ENCODE data around the gene MROH8. TPM values are rescaled to one million over a fixed set of nuclear protein-coding genes. Genes with fewer than 3 reads are reported as not detected.

MROH8 gene
- total RNA-seq, 4 donors from 2014 or later: 2.2 to 18.0 (median 3.5) TPM

GRCh38 chr20:37209193-37209592, 29.8 kb upstream of the MROH8 start:
- DNase-seq: no peak
- in situ Hi-C loops (cut with MboI; ENCODE audit: low pct_ligation_motif_present in 1 of 4, low pct_unique_long_range_greater_than_20kb in 1 of 4, low sequenced_read_pairs in 3 of 4): loop anchor here in 1 of 4 donors (5.0 kb wide), 1 partner anchor 328 kb away; no protein-coding TSS in a partner anchor
- WGBS, 2 donors (ENCODE audit: low coverage in 1 of 2): 93 to 100% methylated on average over 3 of the region's 3 CpGs
- Histone ChIP-seq H3K4me1 (no peaks in the 10 kb centered on the region), H3K9me3 (no peaks in the 10 kb centered on the region), H3K27ac (no peak overlapping the region), H3K36me3 (peaks cover 0 to 81% (median 37%) of the 10 kb centered on the region in 4 donors), H3K4me3 (no peak overlapping the region), H3K27me3 (no peaks in the 10 kb centered on the region)
- TF ChIP-seq EP300 (IDR thresholded peaks at IDR 0.05; ENCODE audit: low read depth): no peak
- TF ChIP-seq POLR2A (IDR thresholded peaks at IDR 0.05): no peak
- no peak for TF ChIP-seq POLR2AphosphoS5 (IDR thresholded peaks at IDR 0.05)
- TF ChIP-seq CTCF (IDR thresholded peaks at IDR 0.05): no peak
- intact Hi-C loops (cut with DNase I; ENCODE audit: low total_unique reads): loop anchor here (10.0 kb wide), 2 partner anchors 176 to 316 kb away; partner anchors contain the start of genes BLCAP and NNAT

GRCh38 chr20:37207171-37207570, 27.8 kb upstream of the MROH8 start:
- H3K9me3 ChIP-seq: no peaks in the 10 kb centered on the region
- H3K27ac ChIP-seq: no peak overlapping the region
- 71 to 94% methylated on average over 1 to 11 of the region's 11 CpGs for WGBS, 2 donors (ENCODE audit: low coverage in 1 of 2)
- intact Hi-C loops (cut with DNase I; ENCODE audit: low total_unique reads): loop anchor here (10.0 kb wide), 2 partner anchors 178 to 318 kb away; partner anchors contain the start of genes BLCAP and NNAT
- H3K36me3 ChIP-seq: peaks cover 0 to 69% (median 30%) of the 10 kb centered on the region in 4 donors
- no peak overlapping the region for H3K4me3 ChIP-seq
- in situ Hi-C loops (cut with MboI; ENCODE audit: low pct_ligation_motif_present in 1 of 4, low pct_unique_long_range_greater_than_20kb in 1 of 4, low sequenced_read_pairs in 3 of 4): loop anchor here in 1 of 4 donors (5.0 kb wide), 1 partner anchor 330 kb away; no protein-coding TSS in a partner anchor
- TF ChIP-seq EP300 (IDR thresholded peaks at IDR 0.05; ENCODE audit: low read depth) (no peak), POLR2A (IDR thresholded peaks at IDR 0.05) (no peak), POLR2AphosphoS5 (IDR thresholded peaks at IDR 0.05) (no peak), CTCF (IDR thresholded peaks at IDR 0.05) (no peak)
- no peak for DNase-seq
- H3K4me1 ChIP-seq: peaks cover 0 to under 1% (median 0%) of the 10 kb centered on the region in 4 donors
- no peaks in the 10 kb centered on the region for H3K27me3 ChIP-seq

- H3K4me3 ChIP-seq: no peak overlapping the region
- DNase-seq: no peak
- in situ Hi-C loops (cut with MboI; ENCODE audit: low pct_ligation_motif_present in 1 of 4, low pct_unique_long_range_greater_than_20kb in 1 of 4, low sequenced_read_pairs in 3 of 4): loop anchor here in 1 of 4 donors (5.0 kb wide), 1 partner anchor 332 kb away; no protein-coding TSS in a partner anchor
- no peak overlapping the region for H3K27ac ChIP-seq
- no peaks in the 10 kb centered on the region for H3K9me3 ChIP-seq
- H3K36me3 ChIP-seq: peaks cover 0 to 57% (median 28%) of the 10 kb centered on the region in 4 donors
- H3K4me1 ChIP-seq: peaks cover 0 to 10% (median 4%) of the 10 kb centered on the region in 4 donors
- 81 to 83% methylated on average over 2 of the region's 2 CpGs for whole genome bisulfite sequencing, 2 donors (ENCODE audit: low coverage in 1 of 2)
- TF ChIP-seq EP300 (IDR thresholded peaks at IDR 0.05; ENCODE audit: low read depth): no peak
- TF ChIP-seq POLR2A (IDR thresholded peaks at IDR 0.05): no peak
- intact Hi-C loops (cut with DNase I; ENCODE audit: low total_unique reads): loop anchor here (10.0 kb wide), 2 partner anchors 179 to 319 kb away; partner anchors contain the start of genes BLCAP and NNAT
- no peaks in the 10 kb centered on the region for H3K27me3 ChIP-seq
Measured at GRCh38 chr20:37205794-37206193, 26.4 kb upstream of the MROH8 start.

- H3K27me3 ChIP-seq: no peaks in the 10 kb centered on the region
- no peak overlapping the region for H3K4me3 ChIP-seq
- peaks cover 0 to 10% (median 4%) of the 10 kb centered on the region in 4 donors for H3K4me1 ChIP-seq
- in situ Hi-C loops (cut with MboI; ENCODE audit: low pct_ligation_motif_present in 1 of 4, low pct_unique_long_range_greater_than_20kb in 1 of 4, low sequenced_read_pairs in 3 of 4) (loop anchor here in 1 of 4 donors (5.0 kb wide), 1 partner anchor 332 kb away; no protein-coding TSS in a partner anchor), intact Hi-C loops (cut with DNase I; ENCODE audit: low total_unique reads) (loop anchor here (10.0 kb wide), 2 partner anchors 180 to 320 kb away; partner anchors contain the start of genes BLCAP and NNAT)
- H3K27ac ChIP-seq: no peak overlapping the region
- WGBS, 2 donors (ENCODE audit: low coverage in 1 of 2): 85 to 89% methylated on average over 3 to 6 of the region's 6 CpGs
- H3K9me3 ChIP-seq: no peaks in the 10 kb centered on the region
- no peak for DNase-seq
- peaks cover 0 to 59% (median 28%) of the 10 kb centered on the region in 4 donors for H3K36me3 ChIP-seq
- TF ChIP-seq EP300 (IDR thresholded peaks at IDR 0.05; ENCODE audit: low read depth): no peak
- TF ChIP-seq CTCF (IDR thresholded peaks at IDR 0.05): no peak
- TF ChIP-seq POLR2AphosphoS5 (IDR thresholded peaks at IDR 0.05): no peak
- TF ChIP-seq POLR2A (IDR thresholded peaks at IDR 0.05): no peak
Measured at GRCh38 chr20:37205130-37205529, 25.8 kb upstream of the MROH8 start.

Measured in transverse colon (tissue), 4 donors.